ENCODE results near the gene TICAM2. TPM values are rescaled to one million over a fixed set of nuclear protein-coding genes. Genes with fewer than 3 reads are reported as not detected.
"Not testable (repeated sequence)": the region's sequence is repeated elsewhere in the genome, so short reads cannot be mapped to it uniquely, and the experiment has no call there.

The TICAM2 gene
- polyA plus RNA-seq (2013, experiment 1 of 2), result not detected
- polyA plus RNA-seq (2013, experiment 2 of 2), result not detected

- Histone ChIP-seq H3K27ac (ENCODE audit: low read depth, low read length) (no peak within 1 kb of the TSS), H3K36me3 (ENCODE audit: insufficient read depth, low read length) (no peaks in the 10 kb centered on the region), H3K9me3 (ENCODE audit: insufficient read depth, low read depth, low read length) (no peaks in the 10 kb centered on the region), H3K9ac (ENCODE audit: low read depth, low read length) (peak within 1 kb of the TSS; percentile 50), H3K4me3 (ENCODE audit: low read length) (peak within 1 kb of the TSS; percentile 58), H3K4me1 (ENCODE audit: insufficient read depth, low read length) (peaks cover 22% of the 10 kb centered on the region), H3K27me3 (ENCODE audit: insufficient read depth, low read length) (no peaks in the 10 kb centered on the region)
- WGBS, result 3% methylated on average over 71 of the region's 71 CpGs
These were observed at the start of gene TICAM2 for GRCh38 chr5:115601701-115602590. TSS of gene TICAM2 (minus strand) at chr5:115602479. CDS start at chr5:115581256, 21,223 bp downstream.

- no peaks in the 10 kb centered on the region for H3K9me3 ChIP-seq (ENCODE audit: insufficient read depth, low read depth, low read length)
- WGBS, result no CpG with 5 or more reads among the region's 1 CpG
These were observed 47.3 kb upstream of the TICAM2 start for GRCh38 chr5:115649541-115649940.

GRCh38 chr5:115648056-115648455, 45.8 kb upstream of the TICAM2 start:
- Histone ChIP-seq H3K27me3 (ENCODE audit: insufficient read depth, low read length) (no peaks in the 10 kb centered on the region), H3K4me3 (ENCODE audit: low read length) (no peak overlapping the region), H3K27ac (ENCODE audit: low read depth, low read length) (no peak overlapping the region), H3K36me3 (ENCODE audit: insufficient read depth, low read length) (no peaks in the 10 kb centered on the region), H3K9me3 (ENCODE audit: insufficient read depth, low read depth, low read length) (no peaks in the 10 kb centered on the region), H3K4me1 (ENCODE audit: insufficient read depth, low read length) (no peaks in the 10 kb centered on the region), H3K9ac (ENCODE audit: low read depth, low read length) (no peak overlapping the region)
- 63% methylated on average over 3 of the region's 3 CpGs for WGBS

More at GRCh38 chr5:115649541-115649940, 47.3 kb upstream of the TICAM2 start:
- H3K27me3 ChIP-seq (ENCODE audit: insufficient read depth, low read length), result no peaks in the 10 kb centered on the region
- H3K4me1 ChIP-seq (ENCODE audit: insufficient read depth, low read length), result no peaks in the 10 kb centered on the region
- no peaks in the 10 kb centered on the region for H3K36me3 ChIP-seq (ENCODE audit: insufficient read depth, low read length)
- H3K9ac ChIP-seq (ENCODE audit: low read depth, low read length), result no peak overlapping the region
- no peak overlapping the region for H3K27ac ChIP-seq (ENCODE audit: low read depth, low read length)
- H3K4me3 ChIP-seq (ENCODE audit: low read length), result no peak overlapping the region

GRCh38 chr5:115645386-115645785, 43.1 kb upstream of the TICAM2 start:
- not testable (repeated sequence) for H3K27ac ChIP-seq (ENCODE audit: low read depth, low read length); H3K9me3 ChIP-seq (ENCODE audit: insufficient read depth, low read depth, low read length); H3K36me3 ChIP-seq (ENCODE audit: insufficient read depth, low read length); H3K9ac ChIP-seq (ENCODE audit: low read depth, low read length); H3K4me1 ChIP-seq (ENCODE audit: insufficient read depth, low read length); H3K27me3 ChIP-seq (ENCODE audit: insufficient read depth, low read length); H3K4me3 ChIP-seq (ENCODE audit: low read length)
- 100% methylated on average over 3 of the region's 5 CpGs for WGBS

- no CpG with 5 or more reads among the region's 2 CpGs for WGBS
- no peaks in the 10 kb centered on the region for H3K27me3 ChIP-seq (ENCODE audit: insufficient read depth, low read length)
- H3K9ac ChIP-seq (ENCODE audit: low read depth, low read length), result no peak overlapping the region
- H3K36me3 ChIP-seq (ENCODE audit: insufficient read depth, low read length), result no peaks in the 10 kb centered on the region
- H3K4me3 ChIP-seq (ENCODE audit: low read length), result no peak overlapping the region
- H3K27ac ChIP-seq (ENCODE audit: low read depth, low read length), result no peak overlapping the region
- H3K4me1 ChIP-seq (ENCODE audit: insufficient read depth, low read length), result no peaks in the 10 kb centered on the region
- no peaks in the 10 kb centered on the region for H3K9me3 ChIP-seq (ENCODE audit: insufficient read depth, low read depth, low read length)
These were observed 41.8 kb upstream of the TICAM2 start for GRCh38 chr5:115644046-115644445.

- Histone ChIP-seq H3K4me3 (ENCODE audit: low read length) (no peak overlapping the region), H3K4me1 (ENCODE audit: insufficient read depth, low read length) (no peaks in the 10 kb centered on the region), H3K9me3 (ENCODE audit: insufficient read depth, low read depth, low read length) (no peaks in the 10 kb centered on the region), H3K9ac (ENCODE audit: low read depth, low read length) (no peak overlapping the region), H3K27ac (ENCODE audit: low read depth, low read length) (no peak overlapping the region), H3K36me3 (ENCODE audit: insufficient read depth, low read length) (no peaks in the 10 kb centered on the region), H3K27me3 (ENCODE audit: insufficient read depth, low read length) (no peaks in the 10 kb centered on the region)
- no CpG with 5 or more reads among the region's 1 CpG for WGBS
These were observed 39.7 kb upstream of the TICAM2 start for GRCh38 chr5:115641948-115642347.

- no peaks in the 10 kb centered on the region for H3K27me3 ChIP-seq (ENCODE audit: insufficient read depth, low read length)
- no peaks in the 10 kb centered on the region for H3K4me1 ChIP-seq (ENCODE audit: insufficient read depth, low read length)
- H3K36me3 ChIP-seq (ENCODE audit: insufficient read depth, low read length), result no peaks in the 10 kb centered on the region
- H3K9ac ChIP-seq (ENCODE audit: low read depth, low read length), result no peak overlapping the region
- H3K4me3 ChIP-seq (ENCODE audit: low read length), result no peak overlapping the region
- H3K9me3 ChIP-seq (ENCODE audit: insufficient read depth, low read depth, low read length), result no peaks in the 10 kb centered on the region
- no peak overlapping the region for H3K27ac ChIP-seq (ENCODE audit: low read depth, low read length)
- WGBS, result 91% methylated on average over 2 of the region's 2 CpGs
These were observed 38.0 kb upstream of the TICAM2 start for GRCh38 chr5:115640274-115640673.

- no peak overlapping the region for H3K4me3 ChIP-seq (ENCODE audit: low read length)
- 95% methylated on average over 1 of the region's 1 CpG for WGBS
- no peak overlapping the region for H3K27ac ChIP-seq (ENCODE audit: low read depth, low read length)
- H3K27me3 ChIP-seq (ENCODE audit: insufficient read depth, low read length), result no peaks in the 10 kb centered on the region
- H3K9me3 ChIP-seq (ENCODE audit: insufficient read depth, low read depth, low read length), result no peaks in the 10 kb centered on the region
- H3K36me3 ChIP-seq (ENCODE audit: insufficient read depth, low read length), result no peaks in the 10 kb centered on the region
- H3K4me1 ChIP-seq (ENCODE audit: insufficient read depth, low read length), result peaks cover 2% of the 10 kb centered on the region; the same call in 1 of the 2 replicates
- H3K9ac ChIP-seq (ENCODE audit: low read depth, low read length), result no peak overlapping the region
These were observed 37.1 kb upstream of the TICAM2 start for GRCh38 chr5:115639377-115639776.

GRCh38 chr5:115637507-115637906, 35.2 kb upstream of the TICAM2 start:
- H3K4me1 ChIP-seq (ENCODE audit: insufficient read depth, low read length), result peaks cover 12% of the 10 kb centered on the region
- H3K4me3 ChIP-seq (ENCODE audit: low read length), result no peak overlapping the region
- no peaks in the 10 kb centered on the region for H3K36me3 ChIP-seq (ENCODE audit: insufficient read depth, low read length)
- no peaks in the 10 kb centered on the region for H3K27me3 ChIP-seq (ENCODE audit: insufficient read depth, low read length)
- 92% methylated on average over 4 of the region's 4 CpGs for WGBS
- H3K27ac ChIP-seq (ENCODE audit: low read depth, low read length), result no peak overlapping the region
- no peak overlapping the region for H3K9ac ChIP-seq (ENCODE audit: low read depth, low read length)
- no peaks in the 10 kb centered on the region for H3K9me3 ChIP-seq (ENCODE audit: insufficient read depth, low read depth, low read length)

- H3K27ac ChIP-seq (ENCODE audit: low read depth, low read length), result no peak overlapping the region
- no peak overlapping the region for H3K4me3 ChIP-seq (ENCODE audit: low read length)
- H3K9ac ChIP-seq (ENCODE audit: low read depth, low read length), result no peak overlapping the region
- peaks cover 12% of the 10 kb centered on the region for H3K4me1 ChIP-seq (ENCODE audit: insufficient read depth, low read length)
- no peaks in the 10 kb centered on the region for H3K27me3 ChIP-seq (ENCODE audit: insufficient read depth, low read length)
- H3K36me3 ChIP-seq (ENCODE audit: insufficient read depth, low read length), result no peaks in the 10 kb centered on the region
- WGBS, result 86% methylated on average over 1 of the region's 1 CpG
- no peaks in the 10 kb centered on the region for H3K9me3 ChIP-seq (ENCODE audit: insufficient read depth, low read depth, low read length)
These were observed 33.7 kb upstream of the TICAM2 start for GRCh38 chr5:115636008-115636407.

- peak overlapping the region; percentile 62 for H3K9ac ChIP-seq (ENCODE audit: low read depth, low read length)
- H3K4me3 ChIP-seq (ENCODE audit: low read length), result peak overlapping the region; percentile 46
- no peaks in the 10 kb centered on the region for H3K27me3 ChIP-seq (ENCODE audit: insufficient read depth, low read length)
- 17% methylated on average over 7 of the region's 8 CpGs for WGBS
- H3K9me3 ChIP-seq (ENCODE audit: insufficient read depth, low read depth, low read length), result no peaks in the 10 kb centered on the region
- peaks cover 12% of the 10 kb centered on the region for H3K4me1 ChIP-seq (ENCODE audit: insufficient read depth, low read length)
- peak overlapping the region; percentile 83 for H3K27ac ChIP-seq (ENCODE audit: low read depth, low read length)
- H3K36me3 ChIP-seq (ENCODE audit: insufficient read depth, low read length), result no peaks in the 10 kb centered on the region
These were observed 32.3 kb upstream of the TICAM2 start for GRCh38 chr5:115634343-115635132.

Data from HUES64 (cell line).